GM12891 (cell line): ENCODE data around the gene ERICH3.

Source experiments
- POLR2A ChIP-seq: IDR thresholded peaks from 2 replicates; pipeline ENCODE4 v1.6.1; 2011; ENCODE audit warnings: low read depth, low read length, control low read depth
- POLR2AphosphoS5 ChIP-seq: IDR thresholded peaks from 2 replicates; pipeline ENCODE4 v1.6.1; 2011; ENCODE audit warnings: low read depth, low read length, control low read depth
- SPI1 ChIP-seq: IDR thresholded peaks from 2 replicates; pipeline ENCODE4 v1.6.1; 2011; ENCODE audit warnings: low read depth, low read length, control low read depth
- TAF1 ChIP-seq: IDR thresholded peaks from 2 replicates; pipeline ENCODE4 v1.6.1; 2011; ENCODE audit warnings: low read depth, low read length, control low read depth

GRCh38 chr1:74583397-74583796 lies 90.2 kb downstream of the ERICH3 start:
- no peak for TF ChIP-seq POLR2A
- TF ChIP-seq POLR2AphosphoS5, result no peak
- TF ChIP-seq SPI1, result no peak
- TF ChIP-seq TAF1, result no peak
